Parietal lobe (tissue), 2 donors: ENCODE measurements around the gene WDR17. TPM values are rescaled to one million over a fixed set of nuclear protein-coding genes. Genes with fewer than 3 reads are reported as not detected.

Experiments
- small RNA-seq: library from RNA; depleted of rRNA; stranded (forward); fragments of <200 nt; gene quantifications from one replicate; pipeline ENCODE3, GENCODE V24; 2014; ENCODE audit warnings: low replicate concordance
- total RNA-seq: library from RNA; depleted of rRNA; stranded (reverse); fragments of >200 nt; gene quantifications from one replicate; pipeline ENCODE4 v1.2.3, GENCODE V29; 2014

WDR17 gene
- total RNA-seq = 78.6 TPM

DNA sequence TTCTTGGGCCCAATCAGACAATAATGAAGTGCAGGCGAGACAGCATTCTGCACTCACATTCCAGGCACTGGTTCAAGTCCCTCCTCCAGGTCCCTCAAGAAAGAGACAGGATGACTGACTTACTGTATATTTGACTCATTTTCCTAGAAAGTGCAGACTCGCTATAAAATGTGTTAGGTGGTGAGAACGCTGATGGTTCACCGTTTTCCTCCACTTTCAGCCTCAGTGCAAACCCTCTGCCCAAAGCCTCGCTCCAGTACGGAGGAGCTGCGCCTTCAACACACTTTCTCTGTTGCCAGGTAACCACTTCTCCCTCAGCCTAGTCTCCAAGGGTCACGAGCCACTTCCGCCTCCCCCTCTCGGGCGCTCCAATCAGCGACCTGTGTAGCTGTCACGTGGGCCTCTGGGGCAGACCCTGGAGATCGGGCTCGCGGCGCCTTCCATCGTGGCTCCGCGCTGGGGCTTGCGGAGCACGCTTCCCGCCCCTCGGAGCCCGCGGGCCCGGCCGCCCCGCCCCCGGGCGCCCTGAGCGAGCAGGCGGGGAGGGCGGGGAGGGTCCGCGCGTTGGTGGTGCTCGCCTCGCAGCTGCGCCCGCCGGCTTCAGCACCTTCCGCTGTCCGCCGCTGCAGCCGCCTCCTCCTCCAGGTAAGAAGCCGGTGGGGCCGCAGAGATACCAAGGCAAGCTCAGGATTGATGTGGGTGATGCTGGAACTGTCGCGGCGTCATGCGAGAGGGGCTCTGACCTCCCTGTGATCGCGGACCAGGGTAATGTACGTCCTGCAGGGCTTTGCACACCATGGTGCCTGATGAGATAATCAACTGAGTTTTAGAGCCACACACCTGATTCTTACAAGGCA, at the start of gene WDR17:
Gene WDR17 (plus strand): TSS at position 407 of the 857 bp plus-strand sequence. CDS start 45,740 bp downstream, outside the sequence.

GRCh38 chr4:176195184-176195978, 129.7 kb downstream of the WDR17 start, which contains the start of gene SPATA4:
Gene SPATA4 (minus strand): TSS chr4:176195585. CDS start chr4:176195562, 23 bp downstream.

Small RNA genes within 50 kb of the gene (small RNA-seq; reads per million reads assigned to genes)
- gene RF00432 = not detected

Other genes starting within 250 kb of the WDR17 start
- gene SPATA4, start 129.7 kb downstream of the WDR17 start, total RNA-seq = 0.63 TPM
- gene ASB5, start 203.4 kb downstream of the WDR17 start, total RNA-seq = not detected